Tibial artery (tissue), 4 donors: Measurements from ENCODE around the gene WASF2.
"Not testable (repeated sequence)": the region's sequence is repeated elsewhere in the genome, so short reads cannot be mapped to it uniquely, and the experiment has no call there.

ENCODE experiments used
- DNase-seq, 2 donors: peaks; one replicate each; pipeline ENCODE4 v3.0.0-alpha.2; 2019
- H3K27ac ChIP-seq, 2 donors: fragments of 200-600 bp; sonication (generic) in 1 of 2; 1 replicate in 1 of 2; 2 replicates in 1 of 2; pipeline ENCODE4 v1.5.1; 2018 to 2019; ENCODE audit warnings: mild to moderate bottlenecking in 1 of 2
- H3K27me3 ChIP-seq, 2 donors: fragments of 200-600 bp; sonication (generic) in 1 of 2; one replicate each; pipeline versions ENCODE4 v1.5.1 to v1.6.0; 2016 to 2019
- H3K36me3 ChIP-seq, 3 donors: fragments of 200-600 bp; sonication (generic) in 2 of 3; one replicate each; pipeline ENCODE4 v1.5.1; 2016 to 2019; ENCODE audit warnings: mild to moderate bottlenecking in 2 of 3
- H3K4me1 ChIP-seq, 4 donors: fragments of 200-600 bp; sonication (generic) in 2 of 4; 1 replicate in 3 of 4; 2 replicates in 1 of 4; pipeline ENCODE4 v1.5.1; 2016 to 2019
- H3K4me3 ChIP-seq, 2 donors: fragments of 200-600 bp; sonication (generic) in 1 of 2; 1 replicate in 1 of 2; 2 replicates in 1 of 2; pipeline ENCODE4 v1.5.1; 2018 to 2019; ENCODE audit warnings: mild to moderate bottlenecking in 2 of 2
- H3K9me3 ChIP-seq, 3 donors: fragments of 200-600 bp; sonication (generic) in 1 of 3; one replicate each; pipeline ENCODE4 v1.5.1; 2016 to 2019
- CTCF ChIP-seq, 2 experiments: fragments of 200-600 bp in 1 of 2; fragments of 450-650 bp in 1 of 2; IDR thresholded peaks; one replicate each; pipeline ENCODE4 v1.5.1; 2017 to 2019; ENCODE audit warnings: antibody characterized with exemption in 2 of 2, mild to moderate bottlenecking in 1 of 2, moderate library complexity in 1 of 2
- intact Hi-C: fragments of 100-400 bp; cut with DNase I; formaldehyde crosslinking; loops from one replicate; pipeline ENCODE4 v1.15.0; 2023; ENCODE audit warnings: low total_unique reads

The WASF2 gene

GRCh38 chr1:27505420-27505680 lies 15.4 kb upstream of the WASF2 start:
- Histone ChIP-seq H3K4me1 (peaks cover 0 to 30% (median 25%) of the 10 kb centered on the region in 4 donors), H3K36me3 (no peaks in the 10 kb centered on the region), H3K4me3 (no peak overlapping the region), H3K27ac (peak overlapping the region; percentile 94 to 95), H3K27me3 (no peaks in the 10 kb centered on the region), H3K9me3 (no peaks in the 10 kb centered on the region)
- TF ChIP-seq CTCF (IDR thresholded peaks at IDR 0.05): no peak
- intact Hi-C loops: no loop called here
- no peak for DNase-seq

GRCh38 chr1:27504588-27505419 lies 14.8 kb upstream of the WASF2 start:
- intact Hi-C loops: no loop called here
- TF ChIP-seq CTCF (IDR thresholded peaks at IDR 0.05): no peak
- peak; percentile 80 to 92 for DNase-seq
- peak overlapping the region in 1 of 2 donors; percentile 7 for H3K4me3 ChIP-seq
- no peaks in the 10 kb centered on the region for H3K36me3 ChIP-seq
- H3K4me1 ChIP-seq: peaks cover 0 to 30% (median 25%) of the 10 kb centered on the region in 4 donors
- no peaks in the 10 kb centered on the region for H3K9me3 ChIP-seq
- H3K27ac ChIP-seq: peak overlapping the region; percentile 94 to 95
- no peaks in the 10 kb centered on the region for H3K27me3 ChIP-seq

- intact Hi-C loops: no loop called here
- DNase-seq: no peak
Measured at GRCh38 chr1:27503844-27504587, 14.0 kb upstream of the WASF2 start.

GRCh38 chr1:27503033-27503432 lies 13.1 kb upstream of the WASF2 start:
- Histone ChIP-seq H3K4me1 (peaks cover 0 to 30% (median 25%) of the 10 kb centered on the region in 4 donors), H3K27ac (peak overlapping the region; percentile 94 to 95), H3K36me3 (no peaks in the 10 kb centered on the region), H3K4me3 (no peak overlapping the region), H3K9me3 (no peaks in the 10 kb centered on the region), H3K27me3 (no peaks in the 10 kb centered on the region)
- intact Hi-C loops: no loop called here
- no peak for DNase-seq
- no peak for TF ChIP-seq CTCF (IDR thresholded peaks at IDR 0.05)

More at GRCh38 chr1:27503844-27504587, 14.0 kb upstream of the WASF2 start:
- no peak for TF ChIP-seq CTCF (IDR thresholded peaks at IDR 0.05)
- Histone ChIP-seq H3K36me3 (no peaks in the 10 kb centered on the region), H3K27ac (peak overlapping the region; percentile 94 to 95), H3K4me1 (peaks cover 0 to 30% (median 25%) of the 10 kb centered on the region in 4 donors), H3K9me3 (no peaks in the 10 kb centered on the region), H3K27me3 (no peaks in the 10 kb centered on the region), H3K4me3 (peak overlapping the region in 1 of 2 donors; percentile 7)

GRCh38 chr1:27501159-27501558 lies 11.2 kb upstream of the WASF2 start:
- H3K27ac ChIP-seq, H3K4me3 ChIP-seq, intact Hi-C loops, H3K27me3 ChIP-seq, H3K36me3 ChIP-seq, H3K9me3 ChIP-seq: not testable (repeated sequence)
- H3K4me1 ChIP-seq: peaks cover 0 to 43% (median 35%) of the 10 kb centered on the region in 4 donors
- peak in 1 of 2 donors; percentile 21 for DNase-seq

GRCh38 chr1:27499142-27499541 lies 9.2 kb upstream of the WASF2 start:
- intact Hi-C loops: loop anchor here (10.0 kb wide), 1 partner anchor 64 kb away; no protein-coding TSS in a partner anchor
- H3K4me3 ChIP-seq: no peak overlapping the region
- TF ChIP-seq CTCF (IDR thresholded peaks at IDR 0.05): no peak
- no peak overlapping the region for H3K27ac ChIP-seq
- no peaks in the 10 kb centered on the region for H3K27me3 ChIP-seq
- no peaks in the 10 kb centered on the region for H3K9me3 ChIP-seq
- DNase-seq: no peak
- no peaks in the 10 kb centered on the region for H3K36me3 ChIP-seq
- H3K4me1 ChIP-seq: peaks cover 0 to 29% (median 19%) of the 10 kb centered on the region in 4 donors
